GM18519 (cell line): ENCODE measurements around the gene KDM2B.
"Not testable (repeated sequence)": the region's sequence is repeated elsewhere in the genome, so short reads cannot be mapped to it uniquely, and the experiment has no call there.

ENCODE experiments used
- ATAC-seq: cut with Tn5 transposase; IDR thresholded peaks from one replicate; pipeline ENCODE4 v1.9.1; 2021; ENCODE audit warnings: mild to moderate bottlenecking, moderate library complexity; ENCODE audit not compliant: unreplicated experiment, low FRiP score

The KDM2B gene

DNA sequence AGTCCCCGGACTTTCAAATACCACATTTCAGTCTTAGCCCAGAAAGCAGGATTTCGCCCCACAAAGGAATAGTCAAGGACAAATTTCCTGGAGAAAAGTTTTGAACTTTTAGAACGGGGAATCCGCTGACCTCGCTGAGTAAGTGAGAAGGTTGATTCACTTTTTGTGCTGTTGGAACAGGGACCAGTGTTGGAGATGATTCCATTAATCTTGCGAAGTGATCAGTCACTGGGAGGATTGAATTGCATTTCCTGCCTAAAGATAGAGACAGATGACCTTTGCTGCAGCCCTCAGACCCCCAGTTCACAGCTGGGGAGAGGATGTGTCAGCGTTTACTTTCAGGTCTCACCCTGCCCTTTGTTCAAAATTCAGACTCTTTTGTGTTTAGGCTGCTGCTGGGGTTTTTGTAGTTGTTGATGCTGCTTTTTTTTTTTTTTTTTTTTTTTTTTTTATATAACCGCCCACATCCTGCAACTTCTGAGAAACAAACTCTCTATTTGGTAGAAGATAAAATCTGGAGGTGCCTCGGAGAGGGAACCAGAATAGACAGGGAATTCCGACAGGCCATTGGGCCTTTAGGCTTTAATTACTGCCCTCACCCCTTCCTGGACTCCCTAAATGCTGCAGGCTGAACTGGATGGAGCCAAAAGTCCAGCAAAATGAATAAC is 9.8 kb upstream of the KDM2B start:
- ATAC-seq, result peak; percentile 34

DNA sequence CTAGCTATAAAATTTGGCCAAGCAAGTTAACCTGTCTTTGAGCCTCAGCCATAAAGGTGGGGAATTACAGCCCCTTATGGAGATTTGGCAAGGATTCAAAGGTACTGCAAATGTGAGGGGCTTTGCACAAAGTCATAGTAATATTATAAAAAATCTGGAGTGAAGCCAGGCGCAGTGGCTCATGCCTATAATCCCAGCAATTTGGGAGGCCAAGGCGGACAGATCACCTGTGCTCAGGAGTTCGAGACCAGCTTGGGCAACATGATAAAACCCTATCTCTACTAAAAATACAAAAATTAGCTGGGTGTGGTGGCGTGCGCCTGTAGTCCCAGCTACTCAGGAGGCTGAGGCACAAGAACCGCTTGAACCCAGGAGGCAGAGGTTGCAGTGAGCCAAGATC is 4.1 kb upstream of the KDM2B start:
- ATAC-seq, result not testable (repeated sequence)

DNA sequence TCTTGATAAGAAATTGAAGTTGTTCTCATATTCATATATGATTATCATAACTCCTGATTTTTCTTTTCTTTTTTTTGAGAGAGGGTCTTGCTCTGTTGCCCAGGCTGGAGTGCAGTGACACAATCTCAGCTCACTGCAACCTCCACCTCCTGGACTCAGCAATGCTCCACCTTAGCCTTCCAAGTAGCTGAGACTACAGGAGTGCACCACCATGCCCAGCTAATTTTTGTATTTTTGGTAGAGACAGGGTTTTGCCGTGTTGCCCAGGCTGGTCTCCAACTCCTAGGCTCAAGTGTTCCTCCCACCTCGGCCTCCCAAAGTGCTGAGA is 2.5 kb upstream of the KDM2B start:
- not testable (repeated sequence) for ATAC-seq

GRCh38 chr12:121582583-121583333 is 1.9 kb upstream of the KDM2B start:
- ATAC-seq, result no peak

- ATAC-seq, result no peak
These were observed 1.0 kb upstream of the KDM2B start for GRCh38 chr12:121581686-121582429.

DNA sequence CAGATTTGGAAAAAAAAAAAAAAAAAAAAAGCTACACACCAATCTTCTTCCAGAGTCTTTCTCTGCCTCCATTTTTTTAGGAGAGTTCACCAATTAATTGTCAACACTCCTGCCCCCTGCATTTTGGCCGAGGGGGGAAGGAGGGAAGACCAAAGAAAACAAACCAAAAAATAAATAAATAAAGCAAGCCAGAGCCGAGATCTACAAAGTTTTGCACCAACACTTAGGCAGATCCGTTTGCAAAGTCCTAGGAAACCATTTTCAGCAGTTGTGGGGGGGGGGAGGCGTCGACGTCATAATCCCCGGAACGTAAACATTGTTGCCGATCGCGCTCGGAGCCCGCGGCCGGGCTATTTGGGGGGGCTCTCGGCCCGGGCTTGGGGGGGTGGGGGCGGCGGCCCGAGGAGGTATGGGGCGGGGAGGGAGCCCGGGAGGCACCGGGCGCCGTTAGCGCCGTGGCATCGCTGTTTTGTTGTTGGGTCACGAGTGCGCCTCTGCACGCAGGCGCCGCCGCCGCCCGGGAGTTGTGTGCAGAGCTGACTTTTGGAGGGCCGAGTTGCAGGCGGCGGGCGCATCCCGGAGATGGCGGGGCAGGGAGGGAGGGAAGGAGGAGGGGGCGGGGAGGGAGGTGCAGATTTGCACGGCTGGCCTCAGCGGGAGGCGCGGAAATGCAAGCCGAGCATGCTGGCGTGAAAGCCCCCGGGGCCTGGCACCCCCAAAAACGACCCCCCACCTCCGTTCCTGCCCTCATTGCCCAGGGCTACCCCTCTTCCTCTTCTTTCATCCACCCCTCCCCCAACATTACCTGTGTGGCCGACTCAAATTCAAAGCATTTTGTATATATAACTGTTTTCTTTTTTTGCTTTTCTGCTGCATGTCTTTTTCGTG is 598 bp downstream of the KDM2B start:
- no peak for ATAC-seq

GRCh38 chr12:121579190-121579791 is 1.5 kb downstream of the KDM2B start:
- no peak for ATAC-seq

DNA sequence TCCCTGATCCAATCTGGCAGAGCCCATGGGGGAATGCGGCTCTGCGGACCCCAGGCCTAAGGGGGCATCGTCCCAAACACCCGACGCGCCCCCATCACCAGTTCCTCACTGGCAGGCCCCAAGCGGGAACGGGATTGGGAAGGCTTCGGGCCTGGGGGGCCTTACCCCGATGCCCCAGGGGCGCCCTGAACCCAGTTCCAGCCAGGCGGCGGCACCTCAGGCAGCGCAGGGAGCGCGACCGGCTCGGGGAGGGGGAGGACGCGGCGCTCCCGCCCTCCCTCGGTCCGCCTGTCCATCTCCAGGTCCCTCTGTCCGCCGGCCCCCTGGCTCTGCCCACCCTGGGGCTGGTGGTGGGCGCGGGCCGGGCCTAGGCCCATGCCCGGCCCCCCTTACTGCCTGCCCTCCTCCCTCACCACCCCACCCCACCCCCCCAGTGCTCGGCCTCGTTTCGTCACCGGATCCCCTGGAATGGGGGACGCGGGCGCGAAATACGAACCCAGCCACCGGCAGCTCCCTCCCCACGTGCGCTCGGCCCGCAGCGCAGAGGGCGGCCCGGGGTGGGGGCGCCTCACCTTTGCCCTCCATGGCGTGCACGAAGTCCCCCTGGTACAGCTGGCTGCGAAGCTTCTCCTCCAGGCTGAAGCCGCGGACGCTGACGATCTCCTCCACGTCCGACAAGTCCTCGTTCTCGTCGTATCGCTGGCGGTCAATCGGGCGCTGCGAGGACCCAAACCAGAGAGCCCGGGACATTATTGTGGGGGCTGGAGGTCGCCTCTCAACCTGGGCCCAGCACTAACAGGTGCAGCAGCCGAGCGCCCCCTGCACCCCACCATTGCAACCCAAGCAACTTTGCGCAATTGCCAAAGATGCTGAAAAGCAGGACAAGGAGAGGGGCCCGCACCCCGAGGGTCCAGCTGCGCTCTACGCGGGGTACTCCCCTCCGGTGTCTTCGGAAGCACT is 2.3 kb downstream of the KDM2B start:
- ATAC-seq, result no peak

DNA sequence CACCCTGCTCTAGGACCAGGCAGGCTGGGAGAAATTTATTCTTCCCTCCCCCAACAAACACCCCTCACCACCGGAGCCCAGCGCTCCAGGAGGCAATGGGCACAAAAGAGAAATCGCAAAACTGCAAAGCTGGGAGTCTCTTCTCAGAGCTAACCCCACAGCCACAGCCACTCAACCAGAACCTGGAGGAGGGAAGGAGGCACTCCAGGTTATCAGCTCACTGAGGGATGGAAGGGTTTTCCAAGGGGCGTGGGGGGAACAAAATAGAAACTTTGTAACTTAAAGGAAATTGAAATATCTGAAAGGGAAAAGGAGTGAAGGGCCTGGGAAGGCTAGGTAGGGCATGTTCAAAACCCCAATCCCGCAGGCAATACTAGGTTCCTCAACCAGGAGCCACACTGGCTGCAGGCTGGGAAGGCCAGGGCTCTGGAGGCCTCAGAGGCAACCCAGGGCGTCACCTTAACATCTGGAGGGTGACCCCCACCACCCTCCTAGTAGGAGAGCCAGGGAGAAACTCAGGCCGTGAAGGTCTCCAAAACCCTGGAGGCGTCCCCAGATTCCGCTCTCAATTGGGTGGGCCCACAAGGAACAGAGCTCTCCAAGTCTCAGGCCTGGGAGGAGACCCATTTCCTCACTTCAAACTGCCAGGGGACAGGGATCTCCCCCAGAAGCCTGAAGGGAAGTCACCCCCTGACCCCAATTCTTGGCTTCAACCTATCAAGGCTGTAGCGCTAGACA is 3.2 kb downstream of the KDM2B start:
- ATAC-seq, result no peak

DNA sequence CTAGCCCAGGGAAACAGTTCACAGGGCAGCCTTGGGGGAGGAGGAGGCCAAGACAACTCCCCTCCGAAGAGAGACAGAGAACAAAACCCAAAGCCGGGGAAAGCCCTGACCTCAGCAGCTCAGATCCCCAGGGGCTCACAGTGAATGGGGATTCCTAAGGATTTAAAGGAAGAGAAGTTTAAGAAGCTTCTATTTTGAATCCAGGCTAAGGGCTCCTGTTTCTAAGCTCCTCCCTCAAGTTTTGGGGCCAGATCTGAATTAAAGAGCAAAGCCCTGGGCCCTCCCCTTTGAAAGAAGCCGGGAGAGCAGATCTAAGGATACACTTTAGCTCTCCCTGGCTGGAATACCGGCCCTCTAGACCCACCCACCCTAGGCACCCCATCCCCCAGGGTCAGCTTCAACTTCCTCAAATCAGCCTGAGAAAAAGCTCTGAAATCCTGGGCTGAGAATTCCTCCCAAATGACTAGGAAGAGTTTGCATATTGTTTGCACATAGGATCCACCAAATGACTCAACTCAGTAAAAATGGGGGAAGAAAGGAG is 3.9 kb downstream of the KDM2B start:
- no peak for ATAC-seq

GRCh38 chr12:121575952-121576625 is 4.7 kb downstream of the KDM2B start:
- no peak for ATAC-seq

DNA sequence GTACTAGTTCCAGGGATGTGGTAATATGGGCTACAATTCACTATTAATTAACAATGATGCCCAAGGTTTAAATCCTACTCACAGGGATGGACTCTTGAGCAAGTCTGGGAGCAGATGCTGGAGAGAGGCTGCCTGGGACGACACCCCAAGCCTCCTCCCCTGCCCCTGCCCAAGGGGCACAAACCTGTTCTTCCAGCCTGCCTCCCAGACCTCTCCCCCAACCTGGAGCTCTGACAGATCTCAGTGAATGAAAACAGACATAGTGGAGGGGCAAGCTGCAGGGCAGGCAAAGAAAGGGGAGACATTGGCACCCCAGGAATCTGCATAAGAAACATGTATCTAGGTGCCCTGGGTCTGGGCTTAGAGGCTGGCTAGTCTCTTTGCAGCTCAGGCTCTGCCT is 5.8 kb downstream of the KDM2B start:
- no peak for ATAC-seq

DNA sequence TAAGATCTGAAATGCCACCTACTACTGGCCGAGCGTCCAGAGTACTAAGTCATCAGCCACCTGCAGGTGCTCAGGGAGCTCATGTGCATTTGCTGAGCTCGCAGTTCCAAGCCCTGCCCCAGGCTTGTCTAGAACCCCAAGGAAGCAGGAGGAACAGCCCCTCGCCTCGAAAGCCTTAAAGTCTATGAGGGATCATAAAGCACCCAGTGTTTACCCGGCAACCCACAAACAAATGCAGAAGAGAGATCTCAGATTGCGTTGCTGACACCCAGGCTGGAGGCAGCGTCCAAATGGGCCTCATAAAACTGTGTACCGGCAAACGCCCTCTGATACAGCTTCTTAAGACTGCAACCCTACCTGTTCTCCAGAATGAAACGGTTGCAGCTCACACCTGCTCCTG is 6.8 kb downstream of the KDM2B start:
- no peak for ATAC-seq

GRCh38 chr12:121571920-121572319 is 8.9 kb downstream of the KDM2B start:
- ATAC-seq, result no peak

DNA sequence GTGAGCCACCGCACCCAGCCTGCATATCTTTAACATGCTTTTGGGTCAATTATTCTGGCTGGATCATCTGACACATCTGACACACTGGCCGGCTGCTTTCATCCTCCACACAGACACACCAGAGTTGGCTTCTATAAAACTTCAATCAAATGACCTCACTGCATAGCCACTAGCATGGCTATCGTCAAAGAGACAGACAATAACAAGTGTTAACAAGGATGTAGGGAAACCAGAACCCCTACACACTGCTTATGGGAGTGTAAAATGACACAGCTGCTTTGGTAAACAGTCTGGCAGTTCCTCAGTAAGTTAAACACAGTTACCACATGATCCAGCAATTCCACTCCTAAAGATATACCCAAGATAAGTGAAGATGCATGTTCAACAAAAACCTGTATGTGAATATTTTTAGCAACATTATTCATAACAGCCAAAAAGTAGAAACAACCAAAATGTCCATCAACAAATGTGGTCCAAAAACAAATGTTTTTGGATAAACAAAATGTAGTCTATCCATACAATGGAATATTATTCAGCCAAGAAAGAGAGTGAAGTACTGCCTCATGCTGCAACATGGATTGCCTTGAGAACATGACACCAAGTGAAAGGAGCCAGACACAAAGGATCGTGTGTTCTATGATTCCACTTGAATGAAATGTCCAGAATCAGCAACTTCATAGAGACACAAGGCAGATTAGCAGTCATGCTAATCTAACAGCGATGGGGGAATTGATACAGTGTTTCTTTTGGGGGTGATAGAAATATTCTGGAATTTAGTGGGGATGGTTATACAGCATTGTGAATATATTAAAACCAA is 10.1 kb downstream of the KDM2B start:
- ATAC-seq, result no peak

GRCh38 chr12:121568971-121569751 is 11.7 kb downstream of the KDM2B start:
- no peak for ATAC-seq
